Measurements from ENCODE around the gene ATP6V1G2. TPM values are rescaled to one million over a fixed set of nuclear protein-coding genes. Genes with fewer than 3 reads are reported as not detected.

The ATP6V1G2 gene
- total and polyA plus RNA-seq, 2 experiments from 2014 or later, result 2.4 to 2.7 TPM

- H3K4me1 Mint-ChIP-seq, result peaks cover 54% of the 10 kb centered on the region
- peaks cover 65% of the 10 kb centered on the region for H3K79me2 ChIP-seq (replicated peaks; ENCODE audit: insufficient read depth)
- H3K27me3 Mint-ChIP-seq (ENCODE audit: insufficient read depth, low read depth, poor library complexity), result peaks cover 18% of the 10 kb centered on the region
- peaks cover 69% of the 10 kb centered on the region for H4K20me1 ChIP-seq (replicated peaks; ENCODE audit: insufficient read depth)
- peak overlapping the region; percentile 66; the same call in 1 of the 2 replicates for H3K27ac ChIP-seq (ENCODE audit: low read depth)
- peaks cover 71% of the 10 kb centered on the region for H3F3A ChIP-seq (replicated peaks; ENCODE audit: low read depth)
- H3K36me3 ChIP-seq (ENCODE audit: insufficient read depth), result peaks cover 87% of the 10 kb centered on the region
- ATAC-seq, result no peak
- no peaks in the 10 kb centered on the region for H3K27me3 ChIP-seq (ENCODE audit: insufficient read depth)
- no peaks in the 10 kb centered on the region for H3K9me3 Mint-ChIP-seq
- no peak for TF ChIP-seq EZH2 (IDR thresholded peaks at IDR 0.05; ENCODE audit: low read depth, unreplicated experiment)
- no peak for TF ChIP-seq CREB1 (CRISPR knock-in tag; IDR thresholded peaks at IDR 0.05; ENCODE audit: low read depth)
- no peak for TF ChIP-seq POLR2AphosphoS5 (IDR thresholded peaks at IDR 0.05; ENCODE audit: low read depth)
- TF ChIP-seq CTCF (conservative IDR thresholded peaks at IDR 0.05; ENCODE audit: low read depth in 2 of 2), result no peak
- no peak for DNase-seq (ENCODE audit: low spot score)
- H2AFZ ChIP-seq, result no peak overlapping the region
- no peak overlapping the region for H3K4me2 ChIP-seq
- peaks cover 2% of the 10 kb centered on the region for H3K4me1 ChIP-seq (ENCODE audit: insufficient read depth)
- no peak overlapping the region for H3K4me3 ChIP-seq
- no peak overlapping the region for H3K4me3 Mint-ChIP-seq
- H3K9me2 ChIP-seq (ENCODE audit: insufficient read depth), result no peaks in the 10 kb centered on the region
- H3K27ac Mint-ChIP-seq, result no peak overlapping the region
- peaks cover 96% of the 10 kb centered on the region for H3K36me3 Mint-ChIP-seq (ENCODE audit: low read depth)
Measured at GRCh38 chr6:31533455-31533841, 13.0 kb downstream of the ATP6V1G2 start.

DNA sequence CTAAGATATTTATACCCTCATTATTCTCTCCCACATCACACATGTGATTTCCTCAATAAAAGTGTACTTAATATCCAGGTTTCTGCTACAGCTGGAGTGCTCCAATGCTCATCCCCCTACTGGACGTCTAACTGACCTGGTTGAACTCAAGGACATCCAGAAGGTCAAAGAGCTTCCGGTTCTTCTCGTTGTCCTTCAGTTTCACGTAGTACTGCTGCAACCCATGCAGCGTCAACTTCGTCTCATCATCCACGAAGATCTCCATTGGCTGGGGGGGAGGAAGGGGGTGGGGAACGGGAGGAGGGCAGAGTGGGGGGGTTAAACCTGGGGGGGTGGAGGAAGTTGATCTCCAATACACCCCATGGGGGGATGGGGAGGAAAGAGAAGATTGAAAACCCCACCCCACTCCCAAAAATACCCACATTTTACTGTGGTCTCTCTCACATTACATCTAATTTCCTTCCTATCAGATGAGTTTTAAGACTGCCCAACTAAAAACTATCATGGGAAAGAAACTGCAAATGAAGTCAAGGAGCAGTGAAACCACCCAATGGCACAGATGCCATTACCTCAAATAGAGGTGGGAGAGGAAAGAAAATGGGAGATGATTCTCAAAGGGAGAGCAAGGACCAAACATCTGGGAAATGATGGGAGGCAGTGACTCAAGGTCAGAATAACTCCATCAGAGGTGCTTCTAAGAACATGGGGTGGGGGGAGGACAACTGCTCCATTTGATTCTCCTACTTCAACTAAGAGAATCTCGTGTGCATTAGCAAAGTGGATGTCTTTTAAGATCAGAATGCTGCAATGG is 13.6 kb downstream of the ATP6V1G2 start:
- Histone ChIP-seq H3K4me2 (no peak overlapping the region), H3K4me1 (ENCODE audit: insufficient read depth) (peaks cover 4% of the 10 kb centered on the region), H3K36me3 (ENCODE audit: insufficient read depth) (peaks cover 81% of the 10 kb centered on the region), H3F3A (replicated peaks; ENCODE audit: low read depth) (peaks cover 72% of the 10 kb centered on the region), H3K27me3 (ENCODE audit: insufficient read depth) (no peaks in the 10 kb centered on the region), H3K4me3 (no peak overlapping the region), H2AFZ (no peak overlapping the region), H3K9me2 (ENCODE audit: insufficient read depth) (no peaks in the 10 kb centered on the region), H3K27ac (ENCODE audit: low read depth) (peak overlapping the region; percentile 70; the same call in 1 of the 2 replicates), H3K79me2 (replicated peaks; ENCODE audit: insufficient read depth) (peaks cover 59% of the 10 kb centered on the region), H4K20me1 (replicated peaks; ENCODE audit: insufficient read depth) (peaks cover 63% of the 10 kb centered on the region)
- no peaks in the 10 kb centered on the region for H3K9me3 Mint-ChIP-seq
- DNase-seq (ENCODE audit: low spot score) (no peak), ATAC-seq (no peak)
- peaks cover 51% of the 10 kb centered on the region for H3K4me1 Mint-ChIP-seq
- H3K36me3 Mint-ChIP-seq (ENCODE audit: low read depth), result peaks cover 93% of the 10 kb centered on the region
- peak overlapping the region; percentile 76; the same call in 1 of the 2 replicates for H3K27ac Mint-ChIP-seq
- H3K27me3 Mint-ChIP-seq (ENCODE audit: insufficient read depth, low read depth, poor library complexity), result peaks cover 19% of the 10 kb centered on the region
- no peak overlapping the region for H3K4me3 Mint-ChIP-seq
- TF ChIP-seq ZNF331 (CRISPR knock-in tag; IDR thresholded peaks at IDR 0.05; ENCODE audit: low read depth) (no peak), ZNF114 (CRISPR knock-in tag; IDR thresholded peaks at IDR 0.05) (no peak), ZNF462 (CRISPR knock-in tag; IDR thresholded peaks at IDR 0.05) (no peak), ETS1 (IDR thresholded peaks at IDR 0.05) (no peak), JUNB (IDR thresholded peaks at IDR 0.05; ENCODE audit: unreplicated experiment) (no peak), POLR2AphosphoS5 (IDR thresholded peaks at IDR 0.05; ENCODE audit: low read depth) (no peak)

Data from GM23338 (cell line).